Tibial nerve (tissue), 4 donors: ENCODE results near the gene ATP6V0E2.

Experiments
- CTCF ChIP-seq, 5 experiments: fragments of 200-600 bp in 3 of 5; fragments of 450-650 bp in 2 of 5; sonication (generic) in 3 of 5; IDR thresholded peaks; one replicate each; pipeline ENCODE4 v1.5.1; 2016 to 2019; ENCODE audit warnings: antibody characterized with exemption in 5 of 5, mild to moderate bottlenecking in 3 of 5, moderate library complexity in 2 of 5
- EP300 ChIP-seq, 2 donors: sonication (generic); formaldehyde crosslinking; IDR thresholded peaks; one replicate each; pipeline ENCODE4 v1.6.1; 2017; ENCODE audit warnings: antibody characterized with exemption in 2 of 2, mild to moderate bottlenecking in 1 of 2

GRCh38 chr7:149837564-149838223 is 36.1 kb upstream of the ATP6V0E2 start:
- TF ChIP-seq CTCF (IDR thresholded peaks at IDR 0.05) (no peak), EP300 (IDR thresholded peaks at IDR 0.05) (no peak)
